IMR-90 (cell line): ENCODE measurements around the gene CSGALNACT2. TPM values are rescaled to one million over a fixed set of nuclear protein-coding genes. Genes with fewer than 3 reads are reported as not detected.

Experiments used
- ATAC-seq: fragments of 200-7000 bp; cut with Tn5 transposase; 2 replicates; pipeline ENCODE4 v1.9.1; 2020; ENCODE audit warnings: low read depth, mild to moderate bottlenecking, moderate library complexity
- BruUV-seq: library from RNA; stranded (reverse); fragments of 400-500 nt; replicated peaks from 2 replicates; lab custom pipeline; 2021; lab: Mats Ljungman, UMichigan
- CTCF ChIA-PET: fragments of 300-600 bp; formaldehyde crosslinking; extraction: SDS; loops from one replicate; lab custom pipeline; 2021; ENCODE audit warnings: antibody characterized with exemption; lab: Yijun Ruan, JAX
- POLR2A ChIA-PET: fragments of 300-600 bp; sonication (Branson Sonifier 250); formaldehyde crosslinking; loops from one replicate; lab custom pipeline; 2022; ENCODE audit warnings: antibody characterized with exemption; ENCODE audit not compliant: unreplicated experiment; lab: Charles Lee
- DNase-seq: peaks from one replicate; pipeline ENCODE4 v3.0.0; 2013
- H2AFZ ChIP-seq: replicated peaks from 2 replicates; pipeline ENCODE3; 2013; ENCODE audit warnings: low read length, mild to moderate bottlenecking; ENCODE audit not compliant: poor library complexity
- H2AK5ac ChIP-seq: 2 replicates; pipeline ENCODE4 v1.6.1; 2013; ENCODE audit warnings: low read depth, low read length, inconsistent platforms
- H2AK9ac ChIP-seq: replicated peaks from 2 replicates; pipeline ENCODE3; 2013; ENCODE audit warnings: mild to moderate bottlenecking, low read depth, low read length, moderate library complexity; ENCODE audit not compliant: poor library complexity
- H2BK120ac ChIP-seq: 2 replicates; pipeline ENCODE4 v1.6.1; 2013; ENCODE audit warnings: low read depth, low read length, inconsistent platforms
- H2BK15ac ChIP-seq: 3 replicates; pipeline ENCODE4 v1.6.1; 2013; ENCODE audit warnings: low read depth, low read length, inconsistent platforms
- H2BK20ac ChIP-seq: 2 replicates; pipeline ENCODE4 v1.6.1; 2013; ENCODE audit warnings: low read depth, mild to moderate bottlenecking, inconsistent platforms, low read length, moderate library complexity
- H2BK5ac ChIP-seq: 2 replicates; pipeline ENCODE4 v1.6.1; 2013; ENCODE audit warnings: mild to moderate bottlenecking, low read depth, low read length, inconsistent platforms; ENCODE audit not compliant: poor library complexity, severe bottlenecking
- H3K14ac ChIP-seq: replicated peaks from 2 replicates; pipeline ENCODE4 v1.6.1; 2013; ENCODE audit warnings: low read depth, low read length, inconsistent platforms
- H3K18ac ChIP-seq: 2 replicates; pipeline ENCODE4 v1.6.1; 2013; ENCODE audit warnings: low read depth, low read length, control low read depth
- H3K23ac ChIP-seq: 2 replicates; pipeline ENCODE4 v1.6.1; 2013; ENCODE audit warnings: low read depth, low read length, inconsistent platforms
- H3K27ac ChIP-seq: 2 replicates; pipeline ENCODE4 v1.5.1; 2013; ENCODE audit warnings: mild to moderate bottlenecking, control low read depth, low read length; ENCODE audit not compliant: insufficient read depth
- H3K27me3 ChIP-seq: 2 replicates; pipeline ENCODE4 v1.6.1; 2013; ENCODE audit warnings: low read length; ENCODE audit not compliant: control insufficient read depth, insufficient read depth
- H3K36me3 ChIP-seq: 2 replicates; pipeline ENCODE4 v1.6.1; 2013; ENCODE audit warnings: low read length, mixed read lengths; ENCODE audit not compliant: control insufficient read depth, insufficient read depth
- H3K4ac ChIP-seq: 2 replicates; pipeline ENCODE4 v1.6.1; 2013; ENCODE audit warnings: low read depth, low read length, inconsistent platforms
- H3K4me1 ChIP-seq: 2 replicates; pipeline ENCODE4 v1.6.1; 2013; ENCODE audit warnings: low read length, mixed read lengths; ENCODE audit not compliant: control insufficient read depth, insufficient read depth
- H3K4me2 ChIP-seq: 2 replicates; pipeline ENCODE4 v1.6.1; 2013; ENCODE audit warnings: low read depth, mild to moderate bottlenecking, control low read depth, low read length, moderate library complexity
- H3K4me3 ChIP-seq: 2 replicates; pipeline ENCODE4 v1.5.1; 2013; ENCODE audit warnings: low read depth, mild to moderate bottlenecking, control low read depth, low read length, moderate library complexity; ENCODE audit not compliant: insufficient read depth
- H3K56ac ChIP-seq: 2 replicates; pipeline ENCODE4 v1.6.1; 2013; ENCODE audit warnings: low read length, inconsistent platforms; ENCODE audit not compliant: insufficient read depth; ENCODE audit errors: extremely low read depth
- H3K79me1 ChIP-seq, 2 experiments: 2 replicates each; pipeline ENCODE4 v1.6.1; 2013; ENCODE audit warnings: low read length in 2 of 2, inconsistent platforms in 1 of 2, low read depth in 1 of 2
- H3K9ac ChIP-seq: 2 replicates; pipeline ENCODE4 v1.6.1; 2013; ENCODE audit warnings: low read depth, low read length, control low read depth
- H3K9me1 ChIP-seq: 2 replicates; pipeline ENCODE4 v1.6.1; 2013; ENCODE audit warnings: low read length, inconsistent platforms; ENCODE audit not compliant: insufficient read depth
- H3K9me3 ChIP-seq: 2 replicates; pipeline ENCODE4 v1.6.1; 2013; ENCODE audit warnings: low read length; ENCODE audit not compliant: control insufficient read depth, insufficient read depth
- H4K20me1 ChIP-seq: 2 replicates; pipeline ENCODE4 v1.6.1; 2013; ENCODE audit warnings: low read length, inconsistent platforms; ENCODE audit not compliant: insufficient read depth
- H4K5ac ChIP-seq: 2 replicates; pipeline ENCODE4 v1.6.1; 2013; ENCODE audit warnings: mild to moderate bottlenecking, low read depth, low read length, control low read depth
- H4K8ac ChIP-seq, 2 experiments: 2 replicates each; pipeline ENCODE4 v1.6.1; 2013; ENCODE audit warnings: low read depth in 2 of 2, low read length in 2 of 2, control low read depth in 1 of 2, inconsistent platforms in 1 of 2
- H4K91ac ChIP-seq: 2 replicates; pipeline ENCODE4 v1.6.1; 2013; ENCODE audit warnings: low read depth, low read length, inconsistent platforms; ENCODE audit not compliant: insufficient read depth
- BHLHE40 ChIP-seq: fragments of 150-350 bp; IDR thresholded peaks from 2 replicates; pipeline ENCODE4 v1.6.1; 2016; ENCODE audit warnings: mild to moderate bottlenecking, low read depth, low read length
- CEBPB ChIP-seq: IDR thresholded peaks from 2 replicates; pipeline ENCODE4 v1.6.1; 2012; ENCODE audit warnings: low read depth, low read length, improper control_type of control experiment
- CHD1 ChIP-seq: IDR thresholded peaks from 2 replicates; pipeline ENCODE4 v1.6.1; 2012; ENCODE audit warnings: low read depth, low read length, improper control_type of control experiment
- CTCF ChIP-seq: conservative IDR thresholded peaks from 2 replicates; pipeline ENCODE4 v1.5.1; 2012; ENCODE audit warnings: mild to moderate bottlenecking, low read depth, low read length, improper control_type of control experiment
- FOS ChIP-seq: fragments of 150-350 bp; IDR thresholded peaks from 2 replicates; pipeline ENCODE4 v1.6.1; 2016; ENCODE audit warnings: low read depth, low read length
- MAFK ChIP-seq: IDR thresholded peaks from 2 replicates; pipeline ENCODE4 v1.6.1; 2012; ENCODE audit warnings: low read depth, low read length, improper control_type of control experiment
- MAZ ChIP-seq: IDR thresholded peaks from 2 replicates; pipeline ENCODE4 v1.6.1; 2012; ENCODE audit warnings: low read depth, mild to moderate bottlenecking, low read length, improper control_type of control experiment, moderate library complexity, borderline replicate concordance
- MXI1 ChIP-seq: IDR thresholded peaks from 2 replicates; pipeline ENCODE4 v1.6.1; 2012; ENCODE audit warnings: low read depth, mild to moderate bottlenecking, low read length, moderate library complexity, borderline replicate concordance
- NFE2L2 ChIP-seq: fragments of 150-350 bp; IDR thresholded peaks from 2 replicates; pipeline ENCODE4 v1.6.1; 2016; ENCODE audit warnings: low read depth, mild to moderate bottlenecking, low read length
- POLR2A ChIP-seq: IDR thresholded peaks from 2 replicates; pipeline ENCODE4 v1.6.1; 2012; ENCODE audit warnings: mild to moderate bottlenecking, low read depth, low read length
- RAD21 ChIP-seq: IDR thresholded peaks from 2 replicates; pipeline ENCODE4 v1.6.1; 2012; ENCODE audit warnings: low read length, improper control_type of control experiment
- RCOR1 ChIP-seq: IDR thresholded peaks from 2 replicates; pipeline ENCODE4 v1.6.1; 2012; ENCODE audit warnings: mild to moderate bottlenecking, low read length, improper control_type of control experiment; ENCODE audit not compliant: insufficient replicate concordance
- RFX5 ChIP-seq: IDR thresholded peaks from 2 replicates; pipeline ENCODE4 v1.8.0; 2012; ENCODE audit warnings: low read depth, mild to moderate bottlenecking, low read length, moderate library complexity
- SMC3 ChIP-seq: fragments of 150-350 bp; IDR thresholded peaks from 2 replicates; pipeline ENCODE4 v1.6.1; 2016; ENCODE audit warnings: low read depth, mild to moderate bottlenecking, antibody characterized with exemption, low read length, moderate library complexity
- USF2 ChIP-seq: fragments of 150-350 bp; IDR thresholded peaks from 2 replicates; pipeline ENCODE4 v1.6.1; 2017; ENCODE audit warnings: mild to moderate bottlenecking, antibody characterized with exemption, low read length, low read depth
- WGBS, 2 experiments: methylation state at CpG; one replicate each; pipeline versions ENCODE4 v1.1.5 to v1.1.7; 2013; ENCODE audit warnings: missing lambda C conversion rate in 2 of 2; ENCODE audit not compliant: insufficient read length in 1 of 2; ENCODE audit errors: extremely low coverage in 2 of 2; 5-methylcytosine and 5-hydroxymethylcytosine counted together
- dilution Hi-C: fragments of 300-500 bp; cut with HindIII; formaldehyde crosslinking; loops from one replicate; pipeline ENCODE4 v1.14.3; 2018; ENCODE audit warnings: low sequenced_read_pairs; ENCODE audit not compliant: unreplicated experiment
- in situ Hi-C: fragments of 300-500 bp; cut with MboI; formaldehyde crosslinking; loops from 3 replicates; pipeline ENCODE4 v1.14.3; 2019; ENCODE audit warnings: low sequenced_read_pairs, inconsistent platforms, mixed read lengths
- intact Hi-C: fragments of 100-400 bp; cut with micrococcal nuclease; formaldehyde crosslinking; loops from 2 replicates; pipeline ENCODE4 v1.10.0; 2022
- polyA plus RNA-seq, 3 experiments: library from polyadenylated mRNA; depleted of rRNA; stranded (reverse); fragments of >200 nt; gene quantifications; 2 replicates each; pipeline ENCODE4 v1.2.3, GENCODE V29; 2012; ENCODE audit warnings: low replicate concordance in 1 of 3
- total RNA-seq: library from RNA; depleted of rRNA; stranded (reverse); fragments of >200 nt; gene quantifications from 2 replicates; pipeline ENCODE4 v1.2.3, GENCODE V29; 2012
- TF ChIP-seq, protein P1 (sequence below): fragments of 150-350 bp; IDR thresholded peaks from 2 replicates; pipeline ENCODE4 v1.6.1; 2016; ENCODE audit warnings: low read depth, mild to moderate bottlenecking, low read length, moderate library complexity, borderline replicate concordance

CSGALNACT2 gene
- total and polyA plus RNA-seq, 2 of the 4 experiments (the other 2 are of a cell fraction) = 6.5 to 13.1 TPM

- Histone ChIP-seq H2BK120ac (no peak overlapping the region), H3K79me1 (no peaks in the 10 kb centered on the region), H4K8ac (no peak overlapping the region), H4K5ac (no peak overlapping the region), H3K27ac (no peak overlapping the region), H4K91ac (no peak overlapping the region), H2AFZ (no peak overlapping the region), H3K4me2 (no peak overlapping the region), H3K18ac (no peak overlapping the region), H2AK5ac (no peak overlapping the region), H3K56ac (no peak overlapping the region), H3K36me3 (no peaks in the 10 kb centered on the region), H3K23ac (no peak overlapping the region), H3K4me3 (no peak overlapping the region), H3K9me1 (no peaks in the 10 kb centered on the region), H2BK20ac (no peak overlapping the region), H2AK9ac (no peak overlapping the region), H3K9ac (no peak overlapping the region), H2BK15ac (no peak overlapping the region), H3K4ac (no peak overlapping the region), H3K9me3 (no peaks in the 10 kb centered on the region), H2BK5ac (no peak overlapping the region), H3K4me1 (no peaks in the 10 kb centered on the region), H3K14ac (no peak overlapping the region), H3K27me3 (peaks cover 30% of the 10 kb centered on the region), H4K20me1 (no peaks in the 10 kb centered on the region)
- dilution Hi-C loops (no loop called here), intact Hi-C loops (no loop called here), in situ Hi-C loops (no loop called here)
- POLR2A ChIA-PET = no interaction called here
- CTCF ChIA-PET = no interaction called here
- DNase-seq = no peak
- WGBS, 2 experiments = 48% methylated on average over 4 of the region's 9 CpGs; no CpG with 5 or more reads in 1 of the 2 experiments
- no TSS peak for BruUV-seq
- no peak for TF ChIP-seq NFE2L2
- TF ChIP-seq POLR2A = no peak
- TF ChIP-seq MXI1 = no peak
- TF ChIP-seq, protein P1, sequence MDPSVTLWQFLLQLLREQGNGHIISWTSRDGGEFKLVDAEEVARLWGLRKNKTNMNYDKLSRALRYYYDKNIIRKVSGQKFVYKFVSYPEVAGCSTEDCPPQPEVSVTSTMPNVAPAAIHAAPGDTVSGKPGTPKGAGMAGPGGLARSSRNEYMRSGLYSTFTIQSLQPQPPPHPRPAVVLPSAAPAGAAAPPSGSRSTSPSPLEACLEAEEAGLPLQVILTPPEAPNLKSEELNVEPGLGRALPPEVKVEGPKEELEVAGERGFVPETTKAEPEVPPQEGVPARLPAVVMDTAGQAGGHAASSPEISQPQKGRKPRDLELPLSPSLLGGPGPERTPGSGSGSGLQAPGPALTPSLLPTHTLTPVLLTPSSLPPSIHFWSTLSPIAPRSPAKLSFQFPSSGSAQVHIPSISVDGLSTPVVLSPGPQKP = no peak
- TF ChIP-seq BHLHE40 = no peak
- no peak for TF ChIP-seq USF2
- TF ChIP-seq RFX5 = no peak
- no peak for TF ChIP-seq MAFK
- TF ChIP-seq CEBPB = no peak
- TF ChIP-seq CHD1 = no peak
- no peak for TF ChIP-seq RAD21
- no peak for TF ChIP-seq CTCF
- TF ChIP-seq FOS = no peak
- TF ChIP-seq RCOR1 = no peak
- TF ChIP-seq SMC3 = no peak
- TF ChIP-seq MAZ = no peak
- no peak for ATAC-seq
Measured at GRCh38 chr10:43094085-43094484, 44.2 kb upstream of the CSGALNACT2 start.
